Suprapubic skin (tissue), 4 donors: Measurements from ENCODE around the gene SKI. TPM values are rescaled to one million over a fixed set of nuclear protein-coding genes. Genes with fewer than 3 reads are reported as not detected.

Source experiments
- DNase-seq, 2 donors: peaks; one replicate each; pipeline ENCODE4 v3.0.0-alpha.2; 2019; ENCODE audit warnings: low spot score in 2 of 2
- H3K27ac ChIP-seq: fragments of 200-600 bp; sonication (generic); one replicate; pipeline ENCODE4 v1.5.1; 2019
- H3K27me3 ChIP-seq: fragments of 200-600 bp; sonication (generic); one replicate; pipeline ENCODE4 v1.5.1; 2019
- H3K36me3 ChIP-seq: fragments of 200-600 bp; sonication (generic); one replicate; pipeline ENCODE4 v1.5.1; 2019
- H3K4me1 ChIP-seq: fragments of 200-600 bp; sonication (generic); one replicate; pipeline ENCODE4 v1.5.1; 2019
- H3K4me3 ChIP-seq: fragments of 200-600 bp; sonication (generic); one replicate; pipeline ENCODE4 v1.5.1; 2019; ENCODE audit warnings: mild to moderate bottlenecking
- H3K9me3 ChIP-seq: fragments of 200-600 bp; sonication (generic); one replicate; pipeline ENCODE4 v1.5.1; 2019
- CTCF ChIP-seq, 2 donors: fragments of 200-600 bp in 1 of 2; fragments of 450-650 bp in 1 of 2; sonication (generic) in 1 of 2; IDR thresholded peaks; one replicate each; pipeline ENCODE4 v1.5.1; 2016 to 2019; ENCODE audit warnings: antibody characterized with exemption in 2 of 2, mild to moderate bottlenecking in 1 of 2, moderate library complexity in 1 of 2
- EP300 ChIP-seq: sonication (generic); formaldehyde crosslinking; IDR thresholded peaks from one replicate; pipeline ENCODE4 v1.6.1; 2017; ENCODE audit warnings: antibody characterized with exemption
- POLR2A ChIP-seq, 2 donors: fragments of 450-650 bp; IDR thresholded peaks; one replicate each; pipeline ENCODE4 v1.6.1; 2017; ENCODE audit warnings: antibody characterized with exemption in 2 of 2, mild to moderate bottlenecking in 2 of 2, moderate library complexity in 2 of 2
- POLR2AphosphoS5 ChIP-seq, 3 donors: sonication (generic); formaldehyde crosslinking; IDR thresholded peaks; one replicate each; pipeline ENCODE4 v1.6.1; 2017; ENCODE audit warnings: antibody characterized with exemption in 3 of 3
- WGBS: methylation state at CpG from one replicate; pipeline ENCODE4 v1.1.5; 2018; 5-methylcytosine and 5-hydroxymethylcytosine counted together
- total RNA-seq, 4 donors: library from RNA; depleted of rRNA; stranded (reverse); fragments of >200 nt; gene quantifications; one replicate each; pipeline ENCODE4 v1.1.0, GENCODE V29; 2016

SKI gene
- total RNA-seq, 4 donors from 2014 or later, result 51.8 to 91.2 (median 68.1) TPM

GRCh38 chr1:2341706-2342383 is 113.7 kb downstream of the SKI start:
- Histone ChIP-seq H3K36me3 (no peaks in the 10 kb centered on the region), H3K4me1 (peaks cover 9% of the 10 kb centered on the region), H3K9me3 (no peaks in the 10 kb centered on the region), H3K27ac (no peak overlapping the region), H3K4me3 (no peak overlapping the region), H3K27me3 (no peaks in the 10 kb centered on the region)
- WGBS, result 89% methylated on average over 26 of the region's 29 CpGs
- TF ChIP-seq POLR2AphosphoS5 (IDR thresholded peaks at IDR 0.05) (no peak), POLR2A (IDR thresholded peaks at IDR 0.05) (no peak), EP300 (no peak), CTCF (IDR thresholded peaks at IDR 0.05) (no peak)
- DNase-seq, result no peak

- peaks cover 9% of the 10 kb centered on the region for H3K4me1 ChIP-seq
- no peak for TF ChIP-seq CTCF (IDR thresholded peaks at IDR 0.05)
- no peak for TF ChIP-seq POLR2A (IDR thresholded peaks at IDR 0.05)
- TF ChIP-seq POLR2AphosphoS5 (IDR thresholded peaks at IDR 0.05), result no peak
- no peak for TF ChIP-seq EP300
- 84% methylated on average over 21 of the region's 21 CpGs for WGBS
These were observed 114.4 kb downstream of the SKI start for GRCh38 chr1:2342384-2343022.

GRCh38 chr1:2343023-2343935 is 115.2 kb downstream of the SKI start:
- no peaks in the 10 kb centered on the region for H3K27me3 ChIP-seq
- H3K36me3 ChIP-seq, result no peaks in the 10 kb centered on the region
- peaks cover 9% of the 10 kb centered on the region for H3K4me1 ChIP-seq
- 64% methylated on average over 31 of the region's 39 CpGs for WGBS
- no peaks in the 10 kb centered on the region for H3K9me3 ChIP-seq
- H3K4me3 ChIP-seq, result no peak overlapping the region
- TF ChIP-seq CTCF (IDR thresholded peaks at IDR 0.05) (no peak), EP300 (no peak), POLR2A (IDR thresholded peaks at IDR 0.05) (no peak), POLR2AphosphoS5 (IDR thresholded peaks at IDR 0.05) (no peak)
- no peak for DNase-seq
- no peak overlapping the region for H3K27ac ChIP-seq

More at GRCh38 chr1:2342384-2343022, 114.4 kb downstream of the SKI start:
- Histone ChIP-seq H3K27me3 (no peaks in the 10 kb centered on the region), H3K27ac (no peak overlapping the region), H3K9me3 (no peaks in the 10 kb centered on the region), H3K4me3 (no peak overlapping the region), H3K36me3 (no peaks in the 10 kb centered on the region)
- no peak for DNase-seq

GRCh38 chr1:2344121-2344681 is 116.1 kb downstream of the SKI start:
- no peaks in the 10 kb centered on the region for H3K9me3 ChIP-seq
- no peaks in the 10 kb centered on the region for H3K36me3 ChIP-seq
- H3K27ac ChIP-seq, result no peak overlapping the region
- no peaks in the 10 kb centered on the region for H3K27me3 ChIP-seq
- H3K4me3 ChIP-seq, result no peak overlapping the region
- DNase-seq, result peak in 1 of 2 donors; percentile 40
- H3K4me1 ChIP-seq, result peaks cover 9% of the 10 kb centered on the region
- TF ChIP-seq POLR2A (IDR thresholded peaks at IDR 0.05), result no peak
- TF ChIP-seq POLR2AphosphoS5 (IDR thresholded peaks at IDR 0.05), result no peak
- TF ChIP-seq CTCF (IDR thresholded peaks at IDR 0.05), result no peak
- no peak for TF ChIP-seq EP300
- WGBS, result 75% methylated on average over 13 of the region's 24 CpGs
